A673 (cell line): Measurements from ENCODE around the gene KRT76.

Experiments
- CTCF ChIP-seq: fragments of 300-800, 200-600 bp; sonication (generic); conservative IDR thresholded peaks from 2 replicates; pipeline ENCODE4 v1.5.1; 2017; ENCODE audit warnings: low read depth, mild to moderate bottlenecking, antibody characterized with exemption, low read length, moderate library complexity, mixed read lengths
- EZH2 ChIP-seq: fragments of 200-600 bp; sonication (generic); IDR thresholded peaks from 2 replicates; pipeline ENCODE4 v1.6.1; 2017; ENCODE audit warnings: borderline replicate concordance, low read depth, mild to moderate bottlenecking, mixed read lengths, antibody characterized with exemption, low read length; ENCODE audit not compliant: poor library complexity, severe bottlenecking

DNA sequence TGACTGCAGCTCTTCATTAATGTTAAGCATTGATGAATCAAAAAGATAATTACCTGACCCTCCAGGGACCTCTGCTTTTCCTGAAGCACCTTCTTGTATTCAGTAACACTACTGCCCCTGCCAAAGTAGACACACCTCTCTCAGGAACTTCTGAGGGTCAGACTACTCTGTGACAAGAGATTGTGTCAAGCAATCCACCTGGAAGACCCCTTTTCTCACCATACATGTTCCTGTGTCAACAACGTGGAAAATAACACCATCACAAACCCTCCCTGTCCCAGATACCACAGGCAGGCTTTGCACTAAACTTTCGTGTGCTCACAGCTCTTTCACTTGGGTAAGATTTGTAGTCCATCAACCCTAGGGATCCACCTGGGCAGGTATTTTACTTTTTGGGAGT is 13.2 kb downstream of the KRT76 start:
- TF ChIP-seq CTCF (no peak), EZH2 (no peak)
